ENCODE data around the gene ST6GALNAC1.

ST6GALNAC1 gene

GRCh38 chr17:76644995-76645394 lies 1.4 kb upstream of the ST6GALNAC1 start:
- Histone ChIP-seq H2AFZ (ENCODE audit: low read length) (no peak overlapping the region), H3K9me3 (ENCODE audit: low read length) (peaks cover 5% of the 10 kb centered on the region), H3K4me1 (ENCODE audit: insufficient read depth, low read length, severe bottlenecking) (no peaks in the 10 kb centered on the region), H3K4me2 (ENCODE audit: low read length) (no peak overlapping the region), H3K9me2 (ENCODE audit: low read depth, low read length) (no peaks in the 10 kb centered on the region), H3K27me3 (ENCODE audit: insufficient read depth, low read length) (no peaks in the 10 kb centered on the region; the same call in 1 of the 2 replicates), H3K27ac (ENCODE audit: low read depth, low read length, poor library complexity, severe bottlenecking) (no peak overlapping the region), H3F3A (ENCODE audit: insufficient read depth, low read length) (no peaks in the 10 kb centered on the region), H4K20me1 (ENCODE audit: insufficient read depth, low read length) (no peaks in the 10 kb centered on the region), H3K9ac (ENCODE audit: low read length) (no peak overlapping the region), H3K36me3 (ENCODE audit: insufficient read depth, low read length) (no peaks in the 10 kb centered on the region; the same call in 1 of the 2 replicates), H3K4me3 (ENCODE audit: low read depth, low read length, poor library complexity, severe bottlenecking) (no peak overlapping the region), H3K79me2 (ENCODE audit: insufficient read depth, low read length) (no peaks in the 10 kb centered on the region)
- TF ChIP-seq CTCF (IDR thresholded peaks at IDR 0.05; ENCODE audit: low read length): no peak
- no peak for TF ChIP-seq EZH2 (IDR thresholded peaks at IDR 0.05; ENCODE audit: borderline replicate concordance, low read length)

GRCh38 chr17:76642994-76643393 lies 563 bp downstream of the ST6GALNAC1 start:
- no peak overlapping the region for H2AFZ ChIP-seq (ENCODE audit: low read length)
- no peak overlapping the region for H3K4me3 ChIP-seq (ENCODE audit: low read depth, low read length, poor library complexity, severe bottlenecking)
- no peaks in the 10 kb centered on the region for H3K4me1 ChIP-seq (ENCODE audit: insufficient read depth, low read length, severe bottlenecking)
- TF ChIP-seq CTCF (IDR thresholded peaks at IDR 0.05; ENCODE audit: low read length) (no peak), EZH2 (IDR thresholded peaks at IDR 0.05; ENCODE audit: borderline replicate concordance, low read length) (no peak)
- no peaks in the 10 kb centered on the region for H3F3A ChIP-seq (ENCODE audit: insufficient read depth, low read length)
- no peak overlapping the region for H3K27ac ChIP-seq (ENCODE audit: low read depth, low read length, poor library complexity, severe bottlenecking)
- no peaks in the 10 kb centered on the region for H4K20me1 ChIP-seq (ENCODE audit: insufficient read depth, low read length)
- H3K79me2 ChIP-seq (ENCODE audit: insufficient read depth, low read length): no peaks in the 10 kb centered on the region
- H3K27me3 ChIP-seq (ENCODE audit: insufficient read depth, low read length): no peaks in the 10 kb centered on the region; the same call in 1 of the 2 replicates
- H3K4me2 ChIP-seq (ENCODE audit: low read length): no peak overlapping the region
- no peaks in the 10 kb centered on the region for H3K9me2 ChIP-seq (ENCODE audit: low read depth, low read length)
- H3K9me3 ChIP-seq (ENCODE audit: low read length): peaks cover 5% of the 10 kb centered on the region
- no peaks in the 10 kb centered on the region; the same call in 1 of the 2 replicates for H3K36me3 ChIP-seq (ENCODE audit: insufficient read depth, low read length)
- H3K9ac ChIP-seq (ENCODE audit: low read length): no peak overlapping the region

- Histone ChIP-seq H3K27me3 (ENCODE audit: insufficient read depth, low read length) (no peaks in the 10 kb centered on the region; the same call in 1 of the 2 replicates), H4K20me1 (ENCODE audit: insufficient read depth, low read length) (no peaks in the 10 kb centered on the region), H3K9me3 (ENCODE audit: low read length) (peaks cover 5% of the 10 kb centered on the region), H3K36me3 (ENCODE audit: insufficient read depth, low read length) (no peaks in the 10 kb centered on the region; the same call in 1 of the 2 replicates), H3K4me3 (ENCODE audit: low read depth, low read length, poor library complexity, severe bottlenecking) (no peak overlapping the region), H3K9me2 (ENCODE audit: low read depth, low read length) (no peaks in the 10 kb centered on the region), H3F3A (ENCODE audit: insufficient read depth, low read length) (no peaks in the 10 kb centered on the region), H3K27ac (ENCODE audit: low read depth, low read length, poor library complexity, severe bottlenecking) (no peak overlapping the region), H2AFZ (ENCODE audit: low read length) (no peak overlapping the region), H3K4me1 (ENCODE audit: insufficient read depth, low read length, severe bottlenecking) (no peaks in the 10 kb centered on the region), H3K9ac (ENCODE audit: low read length) (no peak overlapping the region), H3K4me2 (ENCODE audit: low read length) (no peak overlapping the region), H3K79me2 (ENCODE audit: insufficient read depth, low read length) (no peaks in the 10 kb centered on the region)
- TF ChIP-seq CTCF (IDR thresholded peaks at IDR 0.05; ENCODE audit: low read length) (no peak), EZH2 (IDR thresholded peaks at IDR 0.05; ENCODE audit: borderline replicate concordance, low read length) (no peak)
Observed at GRCh38 chr17:76642032-76642561, 1.5 kb downstream of the ST6GALNAC1 start.

All from OCI-LY1 (cell line).